IMR-90 (cell line): Measurements from ENCODE around the gene GANC. TPM values are rescaled to one million over a fixed set of nuclear protein-coding genes. Genes with fewer than 3 reads are reported as not detected.

Experiments
- ATAC-seq: fragments of 200-7000 bp; cut with Tn5 transposase; 2 replicates; pipeline ENCODE4 v1.9.1; 2020; ENCODE audit warnings: low read depth, mild to moderate bottlenecking, moderate library complexity
- BruUV-seq: library from RNA; stranded (reverse); fragments of 400-500 nt; replicated peaks from 2 replicates; lab custom pipeline; 2021; lab: Mats Ljungman, UMichigan
- CTCF ChIA-PET: fragments of 300-600 bp; formaldehyde crosslinking; extraction: SDS; loops from one replicate; lab custom pipeline; 2021; ENCODE audit warnings: antibody characterized with exemption; lab: Yijun Ruan, JAX
- POLR2A ChIA-PET: fragments of 300-600 bp; sonication (Branson Sonifier 250); formaldehyde crosslinking; loops from one replicate; lab custom pipeline; 2022; ENCODE audit warnings: antibody characterized with exemption; ENCODE audit not compliant: unreplicated experiment; lab: Charles Lee
- DNase-seq: peaks from one replicate; pipeline ENCODE4 v3.0.0; 2013
- H2AFZ ChIP-seq: replicated peaks from 2 replicates; pipeline ENCODE3; 2013; ENCODE audit warnings: low read length, mild to moderate bottlenecking; ENCODE audit not compliant: poor library complexity
- H2AK5ac ChIP-seq: 2 replicates; pipeline ENCODE4 v1.6.1; 2013; ENCODE audit warnings: low read depth, low read length, inconsistent platforms
- H2AK9ac ChIP-seq: replicated peaks from 2 replicates; pipeline ENCODE3; 2013; ENCODE audit warnings: mild to moderate bottlenecking, low read depth, low read length, moderate library complexity; ENCODE audit not compliant: poor library complexity
- H2BK120ac ChIP-seq: 2 replicates; pipeline ENCODE4 v1.6.1; 2013; ENCODE audit warnings: low read depth, low read length, inconsistent platforms
- H2BK15ac ChIP-seq: 3 replicates; pipeline ENCODE4 v1.6.1; 2013; ENCODE audit warnings: low read depth, low read length, inconsistent platforms
- H2BK20ac ChIP-seq: 2 replicates; pipeline ENCODE4 v1.6.1; 2013; ENCODE audit warnings: low read depth, mild to moderate bottlenecking, inconsistent platforms, low read length, moderate library complexity
- H2BK5ac ChIP-seq: 2 replicates; pipeline ENCODE4 v1.6.1; 2013; ENCODE audit warnings: mild to moderate bottlenecking, low read depth, low read length, inconsistent platforms; ENCODE audit not compliant: poor library complexity, severe bottlenecking
- H3K14ac ChIP-seq: replicated peaks from 2 replicates; pipeline ENCODE4 v1.6.1; 2013; ENCODE audit warnings: low read depth, low read length, inconsistent platforms
- H3K18ac ChIP-seq: 2 replicates; pipeline ENCODE4 v1.6.1; 2013; ENCODE audit warnings: low read depth, low read length, control low read depth
- H3K23ac ChIP-seq: 2 replicates; pipeline ENCODE4 v1.6.1; 2013; ENCODE audit warnings: low read depth, low read length, inconsistent platforms
- H3K27ac ChIP-seq: 2 replicates; pipeline ENCODE4 v1.5.1; 2013; ENCODE audit warnings: mild to moderate bottlenecking, control low read depth, low read length; ENCODE audit not compliant: insufficient read depth
- H3K27me3 ChIP-seq: 2 replicates; pipeline ENCODE4 v1.6.1; 2013; ENCODE audit warnings: low read length; ENCODE audit not compliant: control insufficient read depth, insufficient read depth
- H3K36me3 ChIP-seq: 2 replicates; pipeline ENCODE4 v1.6.1; 2013; ENCODE audit warnings: low read length, mixed read lengths; ENCODE audit not compliant: control insufficient read depth, insufficient read depth
- H3K4ac ChIP-seq: 2 replicates; pipeline ENCODE4 v1.6.1; 2013; ENCODE audit warnings: low read depth, low read length, inconsistent platforms
- H3K4me1 ChIP-seq: 2 replicates; pipeline ENCODE4 v1.6.1; 2013; ENCODE audit warnings: low read length, mixed read lengths; ENCODE audit not compliant: control insufficient read depth, insufficient read depth
- H3K4me2 ChIP-seq: 2 replicates; pipeline ENCODE4 v1.6.1; 2013; ENCODE audit warnings: low read depth, mild to moderate bottlenecking, control low read depth, low read length, moderate library complexity
- H3K4me3 ChIP-seq: 2 replicates; pipeline ENCODE4 v1.5.1; 2013; ENCODE audit warnings: low read depth, mild to moderate bottlenecking, control low read depth, low read length, moderate library complexity; ENCODE audit not compliant: insufficient read depth
- H3K56ac ChIP-seq: 2 replicates; pipeline ENCODE4 v1.6.1; 2013; ENCODE audit warnings: low read length, inconsistent platforms; ENCODE audit not compliant: insufficient read depth; ENCODE audit errors: extremely low read depth
- H3K79me1 ChIP-seq, 2 experiments: 2 replicates each; pipeline ENCODE4 v1.6.1; 2013; ENCODE audit warnings: low read length in 2 of 2, inconsistent platforms in 1 of 2, low read depth in 1 of 2
- H3K9ac ChIP-seq: 2 replicates; pipeline ENCODE4 v1.6.1; 2013; ENCODE audit warnings: low read depth, low read length, control low read depth
- H3K9me1 ChIP-seq: 2 replicates; pipeline ENCODE4 v1.6.1; 2013; ENCODE audit warnings: low read length, inconsistent platforms; ENCODE audit not compliant: insufficient read depth
- H3K9me3 ChIP-seq: 2 replicates; pipeline ENCODE4 v1.6.1; 2013; ENCODE audit warnings: low read length; ENCODE audit not compliant: control insufficient read depth, insufficient read depth
- H4K20me1 ChIP-seq: 2 replicates; pipeline ENCODE4 v1.6.1; 2013; ENCODE audit warnings: low read length, inconsistent platforms; ENCODE audit not compliant: insufficient read depth
- H4K5ac ChIP-seq: 2 replicates; pipeline ENCODE4 v1.6.1; 2013; ENCODE audit warnings: mild to moderate bottlenecking, low read depth, low read length, control low read depth
- H4K8ac ChIP-seq, 2 experiments: 2 replicates each; pipeline ENCODE4 v1.6.1; 2013; ENCODE audit warnings: low read depth in 2 of 2, low read length in 2 of 2, control low read depth in 1 of 2, inconsistent platforms in 1 of 2
- H4K91ac ChIP-seq: 2 replicates; pipeline ENCODE4 v1.6.1; 2013; ENCODE audit warnings: low read depth, low read length, inconsistent platforms; ENCODE audit not compliant: insufficient read depth
- BHLHE40 ChIP-seq: fragments of 150-350 bp; IDR thresholded peaks from 2 replicates; pipeline ENCODE4 v1.6.1; 2016; ENCODE audit warnings: mild to moderate bottlenecking, low read depth, low read length
- CHD1 ChIP-seq: IDR thresholded peaks from 2 replicates; pipeline ENCODE4 v1.6.1; 2012; ENCODE audit warnings: low read depth, low read length, improper control_type of control experiment
- FOS ChIP-seq: fragments of 150-350 bp; IDR thresholded peaks from 2 replicates; pipeline ENCODE4 v1.6.1; 2016; ENCODE audit warnings: low read depth, low read length
- NFE2L2 ChIP-seq: fragments of 150-350 bp; IDR thresholded peaks from 2 replicates; pipeline ENCODE4 v1.6.1; 2016; ENCODE audit warnings: low read depth, mild to moderate bottlenecking, low read length
- WGBS, 2 experiments: methylation state at CpG; one replicate each; pipeline versions ENCODE4 v1.1.5 to v1.1.7; 2013; ENCODE audit warnings: missing lambda C conversion rate in 2 of 2; ENCODE audit not compliant: insufficient read length in 1 of 2; ENCODE audit errors: extremely low coverage in 2 of 2; 5-methylcytosine and 5-hydroxymethylcytosine counted together
- dilution Hi-C: fragments of 300-500 bp; cut with HindIII; formaldehyde crosslinking; loops from one replicate; pipeline ENCODE4 v1.14.3; 2018; ENCODE audit warnings: low sequenced_read_pairs; ENCODE audit not compliant: unreplicated experiment
- in situ Hi-C: fragments of 300-500 bp; cut with MboI; formaldehyde crosslinking; loops from 3 replicates; pipeline ENCODE4 v1.14.3; 2019; ENCODE audit warnings: low sequenced_read_pairs, inconsistent platforms, mixed read lengths
- intact Hi-C: fragments of 100-400 bp; cut with micrococcal nuclease; formaldehyde crosslinking; loops from 2 replicates; pipeline ENCODE4 v1.10.0; 2022
- polyA plus RNA-seq, 3 experiments: library from polyadenylated mRNA; depleted of rRNA; stranded (reverse); fragments of >200 nt; gene quantifications; 2 replicates each; pipeline ENCODE4 v1.2.3, GENCODE V29; 2012; ENCODE audit warnings: low replicate concordance in 1 of 3
- total RNA-seq: library from RNA; depleted of rRNA; stranded (reverse); fragments of >200 nt; gene quantifications from 2 replicates; pipeline ENCODE4 v1.2.3, GENCODE V29; 2012
- TF ChIP-seq, protein P1 (sequence below): conservative IDR thresholded peaks from 2 replicates; pipeline ENCODE4 v1.5.1; 2012; ENCODE audit warnings: mild to moderate bottlenecking, low read depth, low read length, improper control_type of control experiment

The GANC gene
- total and polyA plus RNA-seq, 2 of the 4 experiments (the other 2 are of a cell fraction), result 7.1 to 19.2 TPM

DNA sequence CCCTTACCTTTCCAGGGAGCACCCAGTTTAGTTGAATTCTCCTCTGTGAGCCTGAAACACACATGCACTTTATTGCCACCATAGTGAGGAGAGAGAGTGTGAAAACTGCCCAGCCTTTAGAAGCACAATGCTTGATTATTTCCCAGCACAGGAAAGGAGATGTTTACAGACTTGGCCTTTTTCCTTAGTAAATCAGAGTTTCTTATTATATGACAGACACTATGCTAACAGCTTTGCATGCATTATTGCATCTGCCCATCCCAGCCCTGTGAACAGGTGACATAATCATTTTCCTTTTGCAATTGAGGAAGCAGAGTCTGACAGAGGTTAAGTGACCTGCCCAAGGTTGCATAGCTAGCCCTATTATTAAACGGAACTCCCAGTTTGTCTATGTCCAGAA is 122.8 kb downstream of the GANC start:
- no peak overlapping the region for H2AFZ ChIP-seq
- H3K4me3 ChIP-seq, result no peak overlapping the region
- ATAC-seq (no peak), DNase-seq (no peak)
- in situ Hi-C loops (no loop called here), intact Hi-C loops (no loop called here), dilution Hi-C loops (no loop called here)
- no peak overlapping the region for H3K4ac ChIP-seq
- H3K27ac ChIP-seq, result no peak overlapping the region
- H4K8ac ChIP-seq, result no peak overlapping the region
- no peak overlapping the region for H2AK9ac ChIP-seq
- H4K5ac ChIP-seq, result no peak overlapping the region
- POLR2A ChIA-PET, result no interaction called here
- no peak overlapping the region for H3K4me2 ChIP-seq
- H3K36me3 ChIP-seq, result no peaks in the 10 kb centered on the region
- H3K18ac ChIP-seq, result no peak overlapping the region
- TF ChIP-seq NFE2L2, result no peak
- no peak for TF ChIP-seq FOS
- TF ChIP-seq, protein P1, sequence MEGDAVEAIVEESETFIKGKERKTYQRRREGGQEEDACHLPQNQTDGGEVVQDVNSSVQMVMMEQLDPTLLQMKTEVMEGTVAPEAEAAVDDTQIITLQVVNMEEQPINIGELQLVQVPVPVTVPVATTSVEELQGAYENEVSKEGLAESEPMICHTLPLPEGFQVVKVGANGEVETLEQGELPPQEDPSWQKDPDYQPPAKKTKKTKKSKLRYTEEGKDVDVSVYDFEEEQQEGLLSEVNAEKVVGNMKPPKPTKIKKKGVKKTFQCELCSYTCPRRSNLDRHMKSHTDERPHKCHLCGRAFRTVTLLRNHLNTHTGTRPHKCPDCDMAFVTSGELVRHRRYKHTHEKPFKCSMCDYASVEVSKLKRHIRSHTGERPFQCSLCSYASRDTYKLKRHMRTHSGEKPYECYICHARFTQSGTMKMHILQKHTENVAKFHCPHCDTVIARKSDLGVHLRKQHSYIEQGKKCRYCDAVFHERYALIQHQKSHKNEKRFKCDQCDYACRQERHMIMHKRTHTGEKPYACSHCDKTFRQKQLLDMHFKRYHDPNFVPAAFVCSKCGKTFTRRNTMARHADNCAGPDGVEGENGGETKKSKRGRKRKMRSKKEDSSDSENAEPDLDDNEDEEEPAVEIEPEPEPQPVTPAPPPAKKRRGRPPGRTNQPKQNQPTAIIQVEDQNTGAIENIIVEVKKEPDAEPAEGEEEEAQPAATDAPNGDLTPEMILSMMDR, result no peak
- TF ChIP-seq BHLHE40, result no peak
- no peak for TF ChIP-seq CHD1
- H3K9ac ChIP-seq, result no peak overlapping the region
- no peaks in the 10 kb centered on the region for H3K9me3 ChIP-seq
- H3K23ac ChIP-seq, result no peak overlapping the region
- H3K14ac ChIP-seq, result no peak overlapping the region
- no peak overlapping the region for H2AK5ac ChIP-seq
- CTCF ChIA-PET, result no interaction called here
- no peak overlapping the region for H4K91ac ChIP-seq
- H2BK120ac ChIP-seq, result no peak overlapping the region
- no peaks in the 10 kb centered on the region; the same call in 1 of the 2 replicates for H3K27me3 ChIP-seq
- no peak overlapping the region for H2BK20ac ChIP-seq
- 60% methylated on average over 1 of the region's 1 CpG; no CpG with 5 or more reads in 1 of the 2 experiments for WGBS, 2 experiments
- no peak overlapping the region for H3K56ac ChIP-seq
- no peaks in the 10 kb centered on the region for H3K4me1 ChIP-seq
- H2BK5ac ChIP-seq, result no peak overlapping the region
- H3K79me1 ChIP-seq, result no peaks in the 10 kb centered on the region
- no peaks in the 10 kb centered on the region for H4K20me1 ChIP-seq
- BruUV-seq, result no TSS peak
- H3K9me1 ChIP-seq, result no peaks in the 10 kb centered on the region; the same call in 1 of the 2 replicates
- H2BK15ac ChIP-seq, result no peak overlapping the region
